OCI-LY7 (cell line): ENCODE measurements around the gene OGFOD3.

ENCODE experiments used
- EZH2phosphoT487 ChIP-seq: fragments of 200-600 bp; sonication (generic); IDR thresholded peaks from 2 replicates; pipeline ENCODE4 v1.6.1; 2018; ENCODE audit warnings: low read depth, borderline replicate concordance, mild to moderate bottlenecking, mixed run types, antibody characterized with exemption, low read length, moderate library complexity, mixed read lengths
- TF ChIP-seq, protein P1 (sequence below): fragments of 200-600 bp; sonication (generic); conservative IDR thresholded peaks from 2 replicates; pipeline ENCODE4 v1.5.1; 2014; ENCODE audit warnings: mild to moderate bottlenecking, antibody characterized with exemption, low read length, moderate library complexity, mixed read lengths

DNA sequence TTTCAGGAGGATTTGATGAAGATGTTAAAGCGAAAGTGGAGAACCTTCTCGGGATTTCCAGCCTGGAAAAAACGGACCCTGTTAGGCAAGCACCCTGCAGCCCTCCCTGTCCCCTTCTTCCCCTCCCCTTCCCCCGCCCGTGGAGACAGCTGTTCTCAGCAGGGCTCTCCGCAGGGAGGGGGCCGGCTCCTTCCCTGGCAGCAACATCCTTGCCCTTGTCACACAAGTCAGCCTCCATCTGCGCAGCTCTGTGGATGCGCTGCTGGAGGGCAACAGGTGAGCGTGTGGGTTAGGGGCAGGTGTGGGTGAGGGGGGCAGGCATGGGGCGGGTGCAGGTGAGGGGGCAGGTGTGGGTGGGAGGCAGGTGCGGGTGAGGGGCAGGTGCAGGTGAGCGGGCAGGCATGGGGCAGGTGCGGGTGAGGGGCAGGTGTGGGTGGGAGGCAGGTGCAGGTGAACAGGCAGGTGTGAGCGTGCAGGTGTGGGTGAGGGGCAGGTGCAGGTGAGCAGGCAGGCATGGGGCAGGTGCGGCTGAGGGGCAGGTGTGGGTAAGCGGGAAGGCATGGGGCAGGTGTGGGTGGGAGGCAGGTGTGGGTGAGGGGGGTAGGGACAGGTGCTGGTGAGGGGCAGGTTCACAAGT lies 22.7 kb upstream of the OGFOD3 start:
- TF ChIP-seq, protein P1, sequence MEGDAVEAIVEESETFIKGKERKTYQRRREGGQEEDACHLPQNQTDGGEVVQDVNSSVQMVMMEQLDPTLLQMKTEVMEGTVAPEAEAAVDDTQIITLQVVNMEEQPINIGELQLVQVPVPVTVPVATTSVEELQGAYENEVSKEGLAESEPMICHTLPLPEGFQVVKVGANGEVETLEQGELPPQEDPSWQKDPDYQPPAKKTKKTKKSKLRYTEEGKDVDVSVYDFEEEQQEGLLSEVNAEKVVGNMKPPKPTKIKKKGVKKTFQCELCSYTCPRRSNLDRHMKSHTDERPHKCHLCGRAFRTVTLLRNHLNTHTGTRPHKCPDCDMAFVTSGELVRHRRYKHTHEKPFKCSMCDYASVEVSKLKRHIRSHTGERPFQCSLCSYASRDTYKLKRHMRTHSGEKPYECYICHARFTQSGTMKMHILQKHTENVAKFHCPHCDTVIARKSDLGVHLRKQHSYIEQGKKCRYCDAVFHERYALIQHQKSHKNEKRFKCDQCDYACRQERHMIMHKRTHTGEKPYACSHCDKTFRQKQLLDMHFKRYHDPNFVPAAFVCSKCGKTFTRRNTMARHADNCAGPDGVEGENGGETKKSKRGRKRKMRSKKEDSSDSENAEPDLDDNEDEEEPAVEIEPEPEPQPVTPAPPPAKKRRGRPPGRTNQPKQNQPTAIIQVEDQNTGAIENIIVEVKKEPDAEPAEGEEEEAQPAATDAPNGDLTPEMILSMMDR = no peak
- TF ChIP-seq EZH2phosphoT487 = no peak
